Mesothelial cell of epicardium (in vitro differentiated cells): ENCODE measurements around the gene OOSP4A. TPM values are rescaled to one million over a fixed set of nuclear protein-coding genes. Genes with fewer than 3 reads are reported as not detected.

ENCODE experiments used
- DNase-seq, 2 experiments: peaks; one replicate each; pipeline ENCODE4 v3.0.0; 2021; ENCODE audit warnings: low spot score in 2 of 2; ENCODE audit not compliant: unreplicated experiment in 2 of 2
- H3K27ac Mint-ChIP-seq: 2 replicates; pipeline ENCODE4 v1.8.0; 2021; ENCODE audit warnings: mixed read lengths
- H3K27me3 Mint-ChIP-seq: 2 replicates; pipeline ENCODE4 v1.8.0; 2021; ENCODE audit warnings: low read depth, mixed read lengths
- H3K36me3 Mint-ChIP-seq: 2 replicates; pipeline ENCODE4 v1.8.0; 2021; ENCODE audit warnings: mixed read lengths
- H3K4me1 Mint-ChIP-seq: 2 replicates; pipeline ENCODE4 v1.8.0; 2021; ENCODE audit warnings: mixed read lengths
- H3K4me3 Mint-ChIP-seq: 2 replicates; pipeline ENCODE4 v1.8.0; 2021; ENCODE audit warnings: mild to moderate bottlenecking, moderate library complexity, mixed read lengths
- H3K9me3 Mint-ChIP-seq: 2 replicates; pipeline ENCODE4 v1.8.0; 2021; ENCODE audit warnings: mixed read lengths
- total RNA-seq: library from RNA; stranded (reverse); gene quantifications from 3 replicates; pipeline ENCODE4 v1.2.1, GENCODE V29; 2021
- TF ChIP-seq, protein P1 (sequence below): fragments of 200-600 bp; sonication (generic); IDR thresholded peaks from one replicate; pipeline ENCODE4 v1.5.0; 2021; ENCODE audit warnings: antibody characterized with exemption; ENCODE audit not compliant: unreplicated experiment

Gene OOSP4A
- total RNA-seq, 1 donor from 2014 or later, result not detected

DNA sequence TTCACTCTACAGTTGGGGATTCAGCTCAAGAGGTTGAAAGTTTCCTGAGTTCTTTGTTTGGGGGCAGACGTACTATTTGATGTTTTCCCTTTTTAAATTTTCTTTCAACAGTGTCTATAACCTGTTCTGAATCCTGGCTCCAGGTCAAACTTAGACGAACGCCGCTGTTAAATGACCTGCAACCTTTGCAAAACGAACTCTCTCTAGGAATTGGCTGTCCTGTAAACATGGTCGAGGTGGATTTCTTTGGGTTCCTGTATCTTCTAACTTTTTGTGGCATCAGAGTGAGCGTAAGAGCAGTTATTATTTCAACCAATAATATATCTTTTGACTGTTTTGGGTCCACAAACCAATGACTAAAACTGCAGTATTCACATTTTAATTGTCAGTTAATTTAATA lies 1.6 kb downstream of the OOSP4A start:
- DNase-seq, result no peak
- Mint-ChIP-seq H3K9me3 (no peaks in the 10 kb centered on the region), H3K36me3 (no peaks in the 10 kb centered on the region), H3K27ac (no peak overlapping the region), H3K4me3 (no peak overlapping the region), H3K27me3 (peaks cover 5% of the 10 kb centered on the region), H3K4me1 (no peaks in the 10 kb centered on the region)
- TF ChIP-seq, protein P1, sequence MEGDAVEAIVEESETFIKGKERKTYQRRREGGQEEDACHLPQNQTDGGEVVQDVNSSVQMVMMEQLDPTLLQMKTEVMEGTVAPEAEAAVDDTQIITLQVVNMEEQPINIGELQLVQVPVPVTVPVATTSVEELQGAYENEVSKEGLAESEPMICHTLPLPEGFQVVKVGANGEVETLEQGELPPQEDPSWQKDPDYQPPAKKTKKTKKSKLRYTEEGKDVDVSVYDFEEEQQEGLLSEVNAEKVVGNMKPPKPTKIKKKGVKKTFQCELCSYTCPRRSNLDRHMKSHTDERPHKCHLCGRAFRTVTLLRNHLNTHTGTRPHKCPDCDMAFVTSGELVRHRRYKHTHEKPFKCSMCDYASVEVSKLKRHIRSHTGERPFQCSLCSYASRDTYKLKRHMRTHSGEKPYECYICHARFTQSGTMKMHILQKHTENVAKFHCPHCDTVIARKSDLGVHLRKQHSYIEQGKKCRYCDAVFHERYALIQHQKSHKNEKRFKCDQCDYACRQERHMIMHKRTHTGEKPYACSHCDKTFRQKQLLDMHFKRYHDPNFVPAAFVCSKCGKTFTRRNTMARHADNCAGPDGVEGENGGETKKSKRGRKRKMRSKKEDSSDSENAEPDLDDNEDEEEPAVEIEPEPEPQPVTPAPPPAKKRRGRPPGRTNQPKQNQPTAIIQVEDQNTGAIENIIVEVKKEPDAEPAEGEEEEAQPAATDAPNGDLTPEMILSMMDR, result no peak

DNA sequence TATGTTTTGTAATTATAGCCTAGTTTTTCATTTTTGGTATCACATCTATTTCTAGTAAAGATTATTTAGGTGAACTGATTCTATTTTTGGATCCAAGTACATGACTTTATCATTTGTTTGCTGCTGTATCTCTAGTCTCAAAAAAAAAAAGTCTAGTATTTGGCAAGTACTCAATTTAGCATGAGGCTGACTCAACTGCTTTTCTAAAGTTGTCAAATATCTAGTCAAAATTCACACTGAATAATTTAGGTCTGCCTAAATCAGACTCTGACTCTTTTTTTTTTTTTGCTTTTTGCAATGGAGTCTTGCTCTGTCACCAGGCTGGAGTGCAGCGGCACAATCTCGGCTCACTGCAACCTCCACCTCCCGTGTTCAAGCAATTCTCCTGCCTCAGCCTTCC lies 2.4 kb downstream of the OOSP4A start:
- Mint-ChIP-seq H3K36me3 (no peaks in the 10 kb centered on the region), H3K4me1 (no peaks in the 10 kb centered on the region), H3K27ac (no peak overlapping the region), H3K9me3 (no peaks in the 10 kb centered on the region), H3K4me3 (no peak overlapping the region), H3K27me3 (peaks cover 5% of the 10 kb centered on the region)
- TF ChIP-seq, protein P1, result no peak
- DNase-seq, result no peak

DNA sequence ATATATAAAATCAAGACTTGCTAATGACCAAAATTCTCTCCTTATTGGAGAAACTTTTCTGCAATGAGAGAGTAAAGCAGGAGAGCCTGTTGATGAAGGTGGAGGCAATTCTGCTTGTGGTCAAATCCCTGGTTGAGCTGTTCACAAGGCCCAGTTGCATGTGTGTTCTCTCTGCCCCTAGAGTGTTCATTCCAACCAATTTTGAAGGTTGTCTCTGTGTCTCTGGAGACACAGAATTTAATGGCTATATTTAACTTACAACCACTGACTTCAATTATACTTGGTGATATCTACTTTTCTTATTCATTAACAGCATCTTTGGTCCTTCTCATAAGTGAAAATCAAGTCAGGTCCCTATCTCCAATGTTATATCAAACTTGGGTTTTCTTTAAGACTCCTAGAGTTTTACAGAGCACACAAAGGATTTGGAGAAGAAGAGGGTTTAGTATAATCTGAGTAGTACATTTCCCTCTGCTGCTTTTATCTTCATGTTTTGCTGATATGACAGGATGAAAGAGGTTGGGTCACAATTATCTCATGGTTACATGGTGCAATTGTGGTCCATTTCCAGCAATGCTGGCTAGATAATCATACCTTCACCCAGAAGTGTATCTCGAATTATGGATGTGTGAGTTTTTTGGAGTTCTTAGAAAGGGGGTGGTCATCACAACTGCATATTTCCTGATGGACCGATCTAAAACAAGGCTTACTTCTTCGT lies 4.0 kb downstream of the OOSP4A start:
- TF ChIP-seq, protein P1, result no peak
- H3K27me3 Mint-ChIP-seq, result peaks cover 5% of the 10 kb centered on the region
- H3K36me3 Mint-ChIP-seq, result no peaks in the 10 kb centered on the region
- no peak for DNase-seq
- no peaks in the 10 kb centered on the region for H3K4me1 Mint-ChIP-seq
- H3K4me3 Mint-ChIP-seq, result no peak overlapping the region
- no peak overlapping the region for H3K27ac Mint-ChIP-seq
- no peaks in the 10 kb centered on the region for H3K9me3 Mint-ChIP-seq

DNA sequence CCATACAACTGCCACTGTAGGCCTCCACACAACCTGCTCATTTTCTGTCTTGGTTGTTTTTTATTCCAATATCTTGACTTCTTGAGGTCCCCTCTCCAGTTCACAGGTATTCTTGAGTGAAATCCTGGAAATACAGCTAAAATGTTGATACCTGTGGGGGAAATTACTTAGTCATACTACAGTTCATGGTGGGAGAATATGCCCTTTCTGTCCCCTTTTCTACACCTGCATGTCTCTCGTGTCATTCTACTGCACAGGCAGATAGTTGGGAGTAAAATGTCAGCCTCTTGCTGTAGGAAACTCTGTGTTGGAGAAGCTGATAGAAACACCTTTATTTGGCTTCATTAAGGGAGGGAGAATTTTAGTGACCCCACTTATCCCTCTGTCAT lies 4.6 kb downstream of the OOSP4A start:
- DNase-seq, result no peak
- Mint-ChIP-seq H3K4me1 (no peaks in the 10 kb centered on the region), H3K27me3 (peaks cover 5% of the 10 kb centered on the region), H3K36me3 (no peaks in the 10 kb centered on the region), H3K27ac (no peak overlapping the region), H3K4me3 (no peak overlapping the region), H3K9me3 (no peaks in the 10 kb centered on the region)
- TF ChIP-seq, protein P1, result no peak

DNA sequence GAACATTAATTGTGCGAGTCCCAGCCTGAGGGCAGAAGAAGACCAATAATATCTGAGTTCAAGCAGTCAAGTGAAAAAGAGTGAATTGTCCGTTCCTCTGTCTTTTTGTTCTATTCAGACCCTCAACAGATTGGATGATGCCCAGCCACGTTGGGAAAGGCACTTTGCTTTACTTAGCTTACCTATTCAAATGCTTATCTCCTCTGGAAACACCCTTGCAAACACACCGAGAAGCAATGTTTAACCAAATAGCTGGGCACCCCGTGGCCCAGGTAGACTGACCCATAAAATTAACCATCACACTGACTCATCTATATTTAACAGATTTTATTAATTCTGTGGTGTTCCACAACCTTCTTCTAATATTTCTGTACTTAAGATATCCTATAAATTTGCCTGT lies 9.3 kb downstream of the OOSP4A start:
- Mint-ChIP-seq H3K27me3 (peaks cover 2% of the 10 kb centered on the region), H3K36me3 (no peaks in the 10 kb centered on the region), H3K4me1 (no peaks in the 10 kb centered on the region), H3K4me3 (no peak overlapping the region), H3K9me3 (no peaks in the 10 kb centered on the region), H3K27ac (no peak overlapping the region)
- TF ChIP-seq, protein P1, result no peak
- no peak for DNase-seq
